CD4-positive, alpha-beta T cell treated with Interleukin-21 for 1 hour (primary cell): ENCODE measurements around the gene MALT1.

Experiments used
- DNase-seq: peaks from one replicate; pipeline ENCODE4 v3.0.0-alpha.2; 2020

The MALT1 gene

DNA sequence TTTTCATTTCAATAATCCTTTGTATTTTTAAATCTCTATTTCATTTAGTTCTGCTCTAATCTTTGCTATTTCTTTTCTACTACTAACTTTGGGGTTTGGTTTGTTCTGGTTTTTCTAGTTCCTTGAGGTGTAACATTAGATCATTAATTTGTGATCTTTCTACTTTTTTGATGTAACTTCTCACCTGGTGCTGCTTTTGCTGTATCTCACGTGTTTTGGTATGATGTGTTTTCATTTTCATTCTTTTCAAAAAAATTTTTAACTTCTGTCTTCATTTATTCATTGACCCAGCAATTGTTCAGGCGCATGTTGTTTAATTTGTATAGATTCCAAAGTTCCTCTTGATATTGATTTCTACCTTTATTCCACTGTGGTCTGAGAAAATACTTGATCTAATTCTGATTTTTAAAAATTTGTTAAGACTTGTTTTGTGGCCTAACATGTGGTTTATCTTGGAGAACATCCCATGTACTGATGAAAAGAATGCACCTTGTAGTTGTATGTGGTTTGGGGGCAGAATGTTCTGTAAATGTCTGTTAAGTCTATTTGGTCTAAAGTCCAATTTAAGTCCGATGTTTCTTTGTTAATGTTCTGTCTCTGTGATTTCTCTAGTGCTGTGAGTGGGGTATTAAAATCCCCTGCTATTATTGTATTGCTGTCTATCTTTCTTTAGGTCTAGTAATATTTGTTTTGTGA lies 17.3 kb upstream of the MALT1 start:
- DNase-seq = no peak

DNA sequence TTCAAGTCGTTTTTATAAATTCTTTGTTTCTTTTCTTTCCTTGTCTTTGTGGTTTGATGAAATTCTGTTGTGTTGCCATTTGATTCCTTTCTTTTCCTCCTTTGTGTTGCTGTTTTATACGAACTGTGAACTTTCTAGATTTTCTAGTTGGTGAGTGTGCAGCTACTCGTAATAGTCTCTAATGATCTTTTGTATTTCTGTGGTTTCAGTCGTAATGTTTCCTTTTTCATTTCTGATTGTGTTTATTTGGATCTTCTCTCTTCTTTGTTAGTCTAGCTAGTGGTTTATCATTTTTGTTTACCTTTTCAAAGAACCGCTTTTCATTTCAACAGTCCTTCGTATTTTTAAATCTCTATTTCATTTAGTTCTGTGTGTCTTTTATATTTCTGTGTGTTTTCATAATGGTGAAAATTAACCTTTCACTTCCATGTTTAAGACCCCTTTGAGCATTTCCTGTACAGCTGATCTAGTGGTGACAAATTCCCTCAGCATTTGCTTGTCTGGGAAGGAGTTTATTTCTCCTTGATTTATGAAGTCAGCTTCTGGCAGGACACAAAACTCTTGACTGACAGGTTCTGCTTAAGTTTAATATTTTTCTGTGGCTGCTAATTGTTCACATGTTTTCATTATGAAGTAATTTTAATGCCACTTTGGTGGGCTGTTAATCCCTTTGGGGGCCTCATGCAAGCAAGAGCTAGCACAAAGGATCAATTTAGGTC lies 16.2 kb upstream of the MALT1 start:
- DNase-seq = no peak

DNA sequence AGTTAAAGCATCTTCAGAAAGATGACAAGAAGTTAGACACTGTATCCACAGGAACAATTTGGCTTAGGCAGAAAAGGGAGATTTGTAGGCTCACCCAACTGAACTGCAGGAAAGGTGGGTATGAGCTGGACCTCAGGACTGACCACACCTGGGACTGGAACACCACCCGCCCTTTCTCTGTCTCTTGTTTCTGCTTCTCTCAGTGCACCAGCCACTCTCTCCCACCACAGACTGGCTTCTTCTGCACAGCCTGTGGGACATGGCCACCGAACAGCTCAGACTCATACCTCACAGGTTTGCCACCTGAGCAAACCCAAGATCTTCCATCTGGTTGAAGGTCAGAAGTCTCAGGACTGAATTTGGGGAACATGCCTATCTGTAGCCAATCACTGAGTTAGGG lies 14.2 kb upstream of the MALT1 start:
- DNase-seq = no peak

DNA sequence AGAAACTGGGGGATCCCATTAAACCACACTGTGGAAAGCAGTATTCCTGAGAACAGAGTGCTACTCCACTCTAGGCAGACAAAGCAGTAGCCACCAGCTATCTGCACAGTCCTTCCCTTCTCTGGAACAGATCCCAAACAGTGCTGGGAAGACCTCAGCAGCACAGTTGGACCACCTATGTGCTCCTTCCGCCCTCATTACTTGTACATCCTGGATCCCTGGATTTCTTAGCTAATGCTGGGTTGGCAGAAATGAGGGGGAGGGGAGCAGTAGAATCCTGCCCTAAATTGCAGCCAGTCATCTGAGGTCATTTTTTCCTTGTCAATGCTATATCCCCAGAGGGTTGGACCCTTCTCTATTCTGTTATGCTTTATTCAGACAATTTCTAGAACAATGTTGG lies 13.8 kb upstream of the MALT1 start:
- no peak for DNase-seq

DNA sequence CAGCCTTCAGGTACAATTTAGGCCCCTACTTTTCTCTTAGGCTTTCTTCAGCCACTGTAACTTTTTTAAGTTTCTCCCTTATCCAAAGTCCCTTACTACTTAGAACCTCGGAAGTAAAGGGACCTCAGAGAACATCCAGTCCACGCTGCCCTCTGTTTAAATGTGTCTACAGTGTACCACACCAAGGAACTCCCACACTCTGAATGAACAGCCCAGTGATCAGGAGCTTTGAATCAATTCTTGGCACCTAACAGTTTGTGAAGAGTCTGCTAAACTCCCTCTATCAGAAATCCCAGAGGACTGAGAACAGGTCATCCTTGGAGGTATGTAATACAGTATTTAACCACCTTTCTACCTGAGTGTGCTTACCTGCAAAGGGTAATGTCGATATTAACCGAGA lies 11.6 kb upstream of the MALT1 start:
- no peak for DNase-seq

DNA sequence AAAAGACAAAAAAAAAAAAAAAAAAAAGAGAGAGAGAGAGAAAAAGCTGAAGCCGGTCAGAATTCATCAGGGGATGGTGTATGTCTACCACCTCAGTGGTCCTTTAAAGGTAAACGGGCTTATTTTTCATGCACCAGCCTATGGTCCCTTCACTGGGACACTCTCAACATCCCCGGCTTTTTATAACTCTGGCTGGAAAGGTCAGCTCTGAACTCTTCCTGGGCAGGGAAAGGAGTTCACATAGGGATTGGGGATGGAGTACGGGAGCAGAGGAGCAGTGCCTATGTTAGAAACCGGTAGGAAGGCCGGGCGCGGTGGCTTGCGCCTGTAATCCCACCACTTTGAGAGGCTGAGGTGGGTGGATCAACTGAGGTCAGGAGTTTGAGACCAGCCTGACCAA lies 10.3 kb upstream of the MALT1 start:
- DNase-seq = no peak

DNA sequence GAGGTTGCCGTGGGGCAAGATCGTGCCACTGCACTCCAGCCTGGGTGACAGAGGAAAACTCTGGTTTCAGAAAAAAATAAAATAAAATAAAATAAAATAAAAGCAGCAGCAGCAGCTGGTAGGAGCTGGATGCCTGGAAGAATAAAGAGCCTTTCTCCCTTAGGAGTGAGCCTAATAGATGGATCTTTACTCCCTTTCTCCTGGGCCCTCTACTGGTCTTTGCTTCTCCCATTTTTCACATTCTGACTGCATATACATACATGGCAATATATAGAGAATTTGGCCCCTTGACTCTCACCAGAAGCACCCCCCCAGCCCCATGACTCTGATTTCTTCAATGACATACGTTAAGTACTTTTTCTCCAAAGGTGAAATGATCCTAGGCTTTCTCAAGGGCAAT lies 9.8 kb upstream of the MALT1 start:
- DNase-seq = no peak

DNA sequence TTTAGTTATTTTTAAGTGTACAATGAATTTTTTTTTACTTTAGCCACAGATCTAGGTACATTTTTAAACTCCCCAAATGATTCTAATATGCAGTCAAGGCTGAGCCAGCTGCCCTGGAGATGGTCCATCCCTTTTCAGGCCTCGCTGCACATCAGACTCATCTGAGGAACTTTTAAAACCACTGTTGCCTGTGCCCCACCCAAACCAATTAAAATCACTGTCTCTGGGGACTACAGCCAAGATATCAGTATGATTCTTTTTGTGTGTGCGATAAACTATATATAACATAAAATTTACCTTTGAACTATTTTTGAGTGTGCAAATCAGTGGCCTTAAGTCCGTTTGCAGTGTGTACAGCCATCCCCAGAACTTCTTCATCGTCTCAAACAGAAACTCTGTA lies 9.1 kb upstream of the MALT1 start:
- no peak for DNase-seq

DNA sequence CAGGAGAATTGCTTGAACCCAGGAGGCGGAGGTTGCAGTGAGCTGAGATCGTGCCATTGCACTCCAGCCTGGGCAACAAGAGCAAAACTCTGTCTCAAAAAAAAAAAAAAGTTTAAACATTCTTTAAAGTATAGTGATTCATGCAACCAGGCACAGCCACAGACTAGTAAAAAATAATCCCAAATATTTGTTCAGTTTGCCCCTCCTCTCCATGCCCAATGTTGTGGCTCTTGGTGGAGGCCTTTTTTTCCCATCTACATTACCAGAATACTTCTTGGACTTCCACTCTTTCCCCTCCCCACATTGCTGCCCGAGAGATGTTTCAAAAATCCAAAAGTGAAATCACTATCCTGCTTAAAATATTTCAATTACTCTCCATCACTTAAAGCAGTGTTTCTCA lies 5.1 kb upstream of the MALT1 start:
- DNase-seq = no peak

DNA sequence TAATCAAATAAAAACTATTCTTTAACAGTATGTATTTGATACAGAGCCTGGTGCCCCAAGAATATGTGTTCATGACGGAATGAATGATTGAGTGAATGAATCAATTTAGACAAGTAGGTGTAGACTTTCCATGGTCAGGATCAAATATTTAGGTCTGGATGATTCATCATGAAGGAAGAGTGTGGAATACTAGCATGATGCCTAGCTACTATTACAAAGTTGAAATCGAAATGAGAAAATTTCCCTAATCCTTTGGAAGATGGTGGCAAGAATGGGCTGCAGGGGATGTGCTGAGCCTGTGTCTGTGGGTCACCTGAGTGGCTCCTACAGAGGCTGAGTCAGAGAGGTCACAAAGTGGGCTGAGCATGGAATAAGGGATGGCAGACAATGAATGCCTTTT lies 3.1 kb upstream of the MALT1 start:
- no peak for DNase-seq

DNA sequence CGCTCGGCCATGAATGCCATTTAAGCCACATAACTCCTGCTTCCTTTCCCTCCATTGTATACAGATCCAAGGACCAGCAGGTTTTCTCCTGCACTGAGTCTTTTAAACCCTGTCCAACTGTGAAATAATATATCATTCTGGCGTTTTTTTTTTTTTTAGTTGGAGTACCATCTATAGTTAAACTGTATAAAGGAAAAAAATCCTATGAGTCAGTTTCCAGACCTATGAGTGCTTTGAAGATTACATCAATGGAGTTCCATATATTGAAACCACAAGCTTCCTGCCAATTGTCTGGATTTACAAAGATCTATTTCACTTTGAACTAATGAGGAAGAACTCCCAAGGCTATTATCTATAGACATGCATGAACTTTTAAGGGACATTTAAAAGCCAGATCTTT lies 2.4 kb upstream of the MALT1 start:
- no peak for DNase-seq

DNA sequence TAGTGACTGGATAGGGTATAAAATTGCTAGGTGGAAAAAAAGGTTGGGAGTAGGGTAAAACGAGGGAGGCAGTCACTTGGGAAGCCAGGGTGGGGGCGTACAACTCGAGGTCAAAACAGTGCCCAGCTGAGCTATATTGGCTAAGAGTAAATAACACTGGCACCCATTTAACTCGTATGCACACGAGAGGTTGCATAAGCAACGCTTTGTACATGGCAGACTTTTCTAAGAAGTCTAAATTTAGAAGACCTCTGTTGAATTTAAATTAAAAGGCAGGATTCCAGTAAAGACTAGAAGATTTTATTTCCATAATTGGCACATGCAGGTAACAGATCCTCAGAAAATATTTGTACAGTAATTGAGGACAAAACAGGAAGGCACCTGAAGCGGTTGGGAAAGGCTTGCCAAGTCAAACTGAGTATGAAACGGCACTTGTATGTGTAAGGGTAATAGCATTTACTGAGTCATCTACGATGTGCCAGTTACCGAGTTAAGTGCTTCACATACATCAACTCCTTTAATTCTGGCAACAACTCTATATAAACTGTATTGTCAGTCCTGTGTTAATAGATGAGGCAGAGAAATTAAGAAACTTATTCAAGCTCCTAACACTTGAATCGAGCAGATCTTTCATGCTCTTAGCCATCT lies 1.4 kb upstream of the MALT1 start:
- DNase-seq = no peak

DNA sequence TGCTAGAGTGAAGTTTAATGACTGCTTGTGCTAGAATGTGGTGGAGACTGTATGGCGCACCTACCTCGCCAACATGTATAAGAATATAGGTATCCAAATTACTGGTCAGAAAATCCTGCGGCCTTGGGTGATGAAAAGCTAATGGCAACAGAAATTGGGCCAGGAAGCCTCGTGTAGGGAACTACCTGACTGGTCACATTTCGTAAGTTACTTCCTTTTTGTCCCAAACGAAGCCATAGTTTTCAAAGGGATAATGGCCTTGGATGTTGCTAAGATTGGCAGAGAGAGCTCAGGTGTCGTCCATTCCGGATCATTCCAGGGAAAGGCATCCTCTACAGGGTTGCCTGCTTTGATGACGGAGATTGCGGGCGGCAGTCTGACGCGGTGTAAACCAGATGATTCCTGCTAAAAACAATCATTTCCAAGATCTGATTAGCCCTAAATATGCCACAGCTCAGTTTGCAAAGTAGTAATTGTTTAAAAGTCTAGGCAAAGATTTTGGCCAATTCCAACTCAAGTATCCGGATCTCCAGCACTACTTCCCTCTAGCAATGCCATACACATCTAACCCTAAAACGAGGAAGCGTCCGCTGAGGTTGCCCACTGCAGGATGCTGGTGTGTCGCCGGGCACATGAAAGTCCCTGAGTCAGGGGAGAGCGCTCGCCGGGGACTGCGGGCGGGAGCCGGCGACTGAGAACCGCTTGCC lies 708 bp upstream of the MALT1 start:
- DNase-seq = no peak

DNA sequence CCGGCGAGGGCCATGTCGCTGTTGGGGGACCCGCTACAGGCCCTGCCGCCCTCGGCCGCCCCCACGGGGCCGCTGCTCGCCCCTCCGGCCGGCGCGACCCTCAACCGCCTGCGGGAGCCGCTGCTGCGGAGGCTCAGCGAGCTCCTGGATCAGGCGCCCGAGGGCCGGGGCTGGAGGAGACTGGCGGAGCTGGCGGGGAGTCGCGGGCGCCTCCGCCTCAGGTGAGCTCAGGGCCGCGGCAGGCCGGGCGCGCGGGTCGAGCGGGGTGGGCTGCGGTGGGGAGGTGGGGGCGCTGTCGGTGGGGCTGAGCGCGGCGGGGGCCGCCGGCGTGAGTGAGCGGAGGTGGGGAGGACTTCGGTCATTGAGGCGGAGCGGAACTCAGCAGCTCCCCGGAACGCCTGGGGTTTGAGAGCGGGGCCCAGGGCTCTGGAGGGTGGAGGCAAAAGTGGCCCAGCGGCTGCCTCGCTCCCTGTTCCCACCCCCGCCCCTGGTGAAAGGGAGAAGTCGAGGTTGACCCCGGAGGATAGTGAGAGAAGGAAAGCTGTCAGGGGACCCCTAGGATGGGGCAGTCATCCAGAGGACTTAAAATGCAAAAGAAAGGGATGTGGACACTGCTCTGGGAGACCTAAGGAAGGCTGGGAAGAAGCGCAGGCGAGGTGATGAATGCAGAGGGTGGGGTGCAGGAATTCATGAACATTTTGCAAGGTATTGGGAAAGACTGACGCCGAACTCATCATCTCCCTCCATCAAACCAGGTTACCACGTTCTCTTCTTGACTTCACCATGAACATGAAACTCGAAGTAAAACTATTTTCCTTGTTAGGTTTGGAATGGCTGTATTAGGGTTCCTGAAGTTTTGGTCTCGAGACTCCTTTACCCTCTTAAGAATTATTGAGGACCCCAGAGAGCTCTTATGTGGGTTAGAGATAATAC lies 633 bp downstream of the MALT1 start:
- DNase-seq = no peak

DNA sequence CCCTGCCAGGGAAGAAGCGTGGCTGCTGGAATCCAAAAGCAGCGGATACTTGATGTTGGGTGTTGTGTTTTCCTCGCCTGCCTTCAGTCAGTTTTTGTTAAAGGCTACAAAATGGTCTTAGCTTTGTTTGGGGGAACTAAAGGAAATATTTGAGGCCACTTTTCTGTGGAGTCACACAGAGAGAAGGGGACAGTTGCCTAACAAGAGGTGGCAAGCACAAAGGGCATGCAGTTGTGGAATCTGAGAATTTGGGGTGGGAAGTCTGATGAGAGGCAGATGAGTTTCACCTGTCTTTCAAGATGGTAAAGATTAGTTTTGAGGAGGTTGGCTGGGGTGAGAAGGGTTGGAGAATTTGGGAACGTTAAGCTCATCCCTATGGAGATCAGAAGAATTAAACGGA lies 2.9 kb downstream of the MALT1 start:
- DNase-seq = no peak

DNA sequence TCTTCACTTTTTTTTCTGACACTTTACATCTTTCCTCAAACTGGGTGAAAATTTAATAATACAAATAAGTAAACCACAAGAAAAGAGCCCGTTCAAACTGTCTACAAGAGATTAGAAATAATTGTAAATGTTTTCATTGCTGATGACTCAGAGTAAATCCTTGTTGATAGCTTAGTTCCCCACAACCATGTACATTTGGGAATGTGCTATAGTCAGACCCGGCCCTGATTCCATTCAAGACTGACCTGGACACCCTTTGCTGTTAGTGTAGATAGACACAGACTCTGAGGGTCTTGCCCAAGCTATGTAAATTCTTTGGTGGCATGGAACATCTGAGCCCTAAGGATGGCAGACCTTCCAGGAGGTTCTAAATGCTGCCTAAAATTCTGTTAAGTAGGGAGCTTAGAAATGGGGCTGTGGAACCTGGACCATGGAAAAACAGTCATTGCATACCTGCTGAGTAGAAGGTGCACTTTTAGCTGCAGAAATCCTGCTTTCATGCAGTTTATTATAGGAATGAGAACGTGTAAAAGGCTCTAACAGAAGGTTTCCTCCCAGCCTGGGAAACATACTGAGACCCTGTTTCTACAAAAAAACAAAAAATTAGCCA lies 3.7 kb downstream of the MALT1 start:
- no peak for DNase-seq

DNA sequence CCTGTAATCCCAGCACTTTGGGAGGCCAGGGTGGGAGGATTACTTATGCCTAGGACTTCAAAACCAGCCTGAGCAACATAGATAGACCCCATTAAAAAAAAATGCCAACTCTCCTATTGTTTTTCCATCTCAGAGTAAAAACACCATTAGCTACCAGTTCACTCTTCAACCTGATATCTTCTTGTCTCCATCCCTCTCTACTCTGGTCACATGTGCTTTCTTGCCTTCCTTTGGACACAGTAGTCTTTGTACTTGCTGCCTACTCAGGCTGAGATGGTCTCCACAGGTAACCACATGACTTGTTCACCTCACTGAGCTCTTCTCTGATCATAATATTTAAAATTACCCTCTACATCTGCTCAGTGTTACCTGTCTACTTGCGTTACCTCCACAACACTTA lies 5.0 kb downstream of the MALT1 start:
- DNase-seq = no peak

DNA sequence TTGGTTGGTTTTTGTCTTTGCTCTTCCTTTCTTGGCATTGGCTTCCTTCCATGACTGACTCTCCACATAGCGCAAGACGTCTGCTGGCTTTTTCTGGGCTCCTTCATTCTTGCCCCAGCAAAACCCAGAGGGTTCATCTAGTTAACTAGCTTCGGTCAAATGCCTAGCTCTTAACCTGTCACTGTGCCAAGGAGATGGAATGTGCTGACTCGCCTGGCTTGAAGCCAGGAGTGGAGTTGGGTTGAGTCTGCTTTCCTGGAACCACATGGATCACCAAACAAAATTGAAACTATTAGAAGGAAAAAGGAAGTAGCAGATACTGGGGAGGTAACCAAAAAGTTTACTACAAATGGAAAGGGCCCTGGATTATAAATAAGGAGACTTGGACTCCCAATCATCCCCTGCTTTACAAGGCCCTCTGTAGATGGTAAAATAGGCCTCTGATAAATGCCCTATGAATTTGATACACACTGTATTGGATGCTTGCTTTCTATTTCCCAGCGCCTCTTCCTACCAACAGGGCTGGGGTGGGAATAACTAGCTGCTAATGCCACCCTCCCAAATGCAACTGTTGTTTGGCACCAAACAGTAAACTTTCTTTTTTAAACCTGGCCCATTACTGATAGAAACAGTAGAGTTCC lies 11.3 kb downstream of the MALT1 start:
- DNase-seq = no peak

DNA sequence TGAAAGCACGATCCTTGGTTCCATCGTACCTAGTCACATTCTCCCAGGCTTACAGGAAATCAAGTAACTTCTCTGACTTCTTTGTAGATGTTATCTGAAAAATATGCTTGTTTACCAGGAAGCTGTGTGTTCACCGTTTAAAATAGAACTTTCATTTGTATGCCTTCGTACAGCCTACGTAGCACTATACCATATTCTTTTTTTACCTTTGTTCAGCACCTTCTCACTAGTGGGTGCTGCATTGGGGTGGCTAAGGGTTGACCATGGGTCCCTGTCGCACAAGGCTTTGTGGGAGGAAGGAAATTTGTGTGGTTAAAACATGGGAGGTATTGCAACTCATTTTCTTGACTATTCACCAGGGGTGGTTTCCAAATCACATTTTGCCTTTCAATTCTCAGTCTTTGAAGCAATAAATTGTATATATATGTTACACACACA lies 16.6 kb downstream of the MALT1 start:
- peak; percentile 89 for DNase-seq

DNA sequence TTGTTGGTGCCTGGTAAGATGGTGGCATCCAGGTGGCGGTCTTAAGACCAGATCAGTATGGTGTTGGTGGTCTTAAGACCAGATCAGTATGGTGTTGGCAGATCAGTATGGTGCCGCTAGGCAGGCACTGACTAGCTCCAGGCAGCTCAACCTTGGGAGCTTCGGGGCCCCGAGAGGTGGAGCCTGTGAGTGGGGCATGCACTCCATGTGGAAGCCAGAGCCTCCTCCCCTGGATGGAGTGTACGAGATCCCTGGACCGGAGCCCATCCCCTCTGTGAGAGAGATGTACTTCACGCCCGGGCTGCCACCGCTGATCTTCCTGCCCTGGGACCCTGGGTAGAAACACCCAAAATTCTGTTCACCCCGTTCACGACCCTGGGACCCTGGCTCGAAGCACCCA lies 19.0 kb downstream of the MALT1 start:
- DNase-seq = no peak

DNA sequence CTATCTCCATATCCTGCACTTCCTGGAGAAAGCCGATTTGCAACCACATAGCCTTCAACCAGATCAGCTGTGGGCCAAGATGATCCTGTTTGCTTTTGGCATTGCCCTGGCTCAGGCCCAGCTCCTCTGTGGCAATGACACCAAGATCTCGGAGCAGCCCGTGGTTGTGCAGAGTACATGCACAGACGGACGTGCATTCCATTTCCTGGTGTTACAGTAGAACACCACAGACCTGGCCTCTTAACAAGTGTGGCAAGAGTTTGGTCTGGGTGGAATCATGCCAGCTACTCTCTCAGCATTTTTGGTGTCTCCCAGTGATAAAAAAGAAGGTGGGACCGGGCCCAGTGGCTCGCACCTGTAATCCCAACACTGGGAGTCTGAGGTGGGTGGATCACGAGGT lies 20.0 kb downstream of the MALT1 start:
- DNase-seq = no peak
